Brain microvascular endothelial cell (primary cell): ENCODE results near the gene OTOP1.
"Not testable (repeated sequence)": the region's sequence is repeated elsewhere in the genome, so short reads cannot be mapped to it uniquely, and the experiment has no call there.

ENCODE experiments used
- DNase-seq: peaks from one replicate; pipeline ENCODE4 v3.0.0-alpha.2; 2020
- H3K27ac ChIP-seq: fragments of 250-450 bp; sonication (Bioruptor Pico); 2 replicates; pipeline ENCODE4 v1.5.1; 2020; ENCODE audit warnings: mild to moderate bottlenecking, moderate library complexity
- H3K27me3 ChIP-seq: fragments of 250-450 bp; sonication (Bioruptor Pico); replicated peaks from 2 replicates; pipeline ENCODE4 v1.5.1; 2020; ENCODE audit warnings: mild to moderate bottlenecking
- H3K36me3 ChIP-seq: fragments of 250-450 bp; sonication (Bioruptor Pico); replicated peaks from 2 replicates; pipeline ENCODE4 v1.5.1; 2020; ENCODE audit warnings: mild to moderate bottlenecking
- H3K4me3 ChIP-seq: 2 replicates; pipeline ENCODE4 v1.5.1; 2011; ENCODE audit warnings: low read depth, mild to moderate bottlenecking, control low read depth, low read length, moderate library complexity
- in situ Hi-C: cut with HindIII; loops from 2 replicates; pipeline ENCODE4 v1.10.0; 2017; ENCODE audit warnings: low sequenced_read_pairs, low pct_ligation_motif_present
- TF ChIP-seq, protein P1 (sequence below): IDR thresholded peaks from 2 replicates; pipeline ENCODE4 v1.5.1; 2011; ENCODE audit warnings: low read depth, mild to moderate bottlenecking, moderate library complexity, low read length, control low read depth, inconsistent platforms; ENCODE audit errors: missing control alignments

Gene OTOP1

DNA sequence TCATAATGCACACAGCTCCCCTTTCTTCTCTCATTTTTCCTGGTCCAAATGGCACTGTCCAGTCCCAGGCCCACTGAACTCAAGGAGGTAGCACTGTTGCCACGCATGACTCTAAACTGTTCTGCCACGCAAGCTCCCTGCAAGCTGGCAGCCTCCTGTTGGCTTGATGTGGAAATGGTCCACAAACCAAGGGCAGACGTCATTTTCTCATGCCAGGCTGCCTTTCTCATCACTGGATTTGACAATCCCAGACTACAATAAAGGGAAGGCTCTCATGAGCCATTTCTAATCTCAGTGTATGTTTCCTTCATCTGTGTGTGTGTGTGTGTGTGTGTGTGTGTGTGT, 22.4 kb downstream of the OTOP1 start:
- TF ChIP-seq, protein P1, sequence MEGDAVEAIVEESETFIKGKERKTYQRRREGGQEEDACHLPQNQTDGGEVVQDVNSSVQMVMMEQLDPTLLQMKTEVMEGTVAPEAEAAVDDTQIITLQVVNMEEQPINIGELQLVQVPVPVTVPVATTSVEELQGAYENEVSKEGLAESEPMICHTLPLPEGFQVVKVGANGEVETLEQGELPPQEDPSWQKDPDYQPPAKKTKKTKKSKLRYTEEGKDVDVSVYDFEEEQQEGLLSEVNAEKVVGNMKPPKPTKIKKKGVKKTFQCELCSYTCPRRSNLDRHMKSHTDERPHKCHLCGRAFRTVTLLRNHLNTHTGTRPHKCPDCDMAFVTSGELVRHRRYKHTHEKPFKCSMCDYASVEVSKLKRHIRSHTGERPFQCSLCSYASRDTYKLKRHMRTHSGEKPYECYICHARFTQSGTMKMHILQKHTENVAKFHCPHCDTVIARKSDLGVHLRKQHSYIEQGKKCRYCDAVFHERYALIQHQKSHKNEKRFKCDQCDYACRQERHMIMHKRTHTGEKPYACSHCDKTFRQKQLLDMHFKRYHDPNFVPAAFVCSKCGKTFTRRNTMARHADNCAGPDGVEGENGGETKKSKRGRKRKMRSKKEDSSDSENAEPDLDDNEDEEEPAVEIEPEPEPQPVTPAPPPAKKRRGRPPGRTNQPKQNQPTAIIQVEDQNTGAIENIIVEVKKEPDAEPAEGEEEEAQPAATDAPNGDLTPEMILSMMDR: no peak
- Histone ChIP-seq H3K4me3 (no peak overlapping the region), H3K36me3 (no peaks in the 10 kb centered on the region), H3K27ac (no peak overlapping the region), H3K27me3 (no peaks in the 10 kb centered on the region)
- no peak for DNase-seq
- in situ Hi-C loops: no loop called here

DNA sequence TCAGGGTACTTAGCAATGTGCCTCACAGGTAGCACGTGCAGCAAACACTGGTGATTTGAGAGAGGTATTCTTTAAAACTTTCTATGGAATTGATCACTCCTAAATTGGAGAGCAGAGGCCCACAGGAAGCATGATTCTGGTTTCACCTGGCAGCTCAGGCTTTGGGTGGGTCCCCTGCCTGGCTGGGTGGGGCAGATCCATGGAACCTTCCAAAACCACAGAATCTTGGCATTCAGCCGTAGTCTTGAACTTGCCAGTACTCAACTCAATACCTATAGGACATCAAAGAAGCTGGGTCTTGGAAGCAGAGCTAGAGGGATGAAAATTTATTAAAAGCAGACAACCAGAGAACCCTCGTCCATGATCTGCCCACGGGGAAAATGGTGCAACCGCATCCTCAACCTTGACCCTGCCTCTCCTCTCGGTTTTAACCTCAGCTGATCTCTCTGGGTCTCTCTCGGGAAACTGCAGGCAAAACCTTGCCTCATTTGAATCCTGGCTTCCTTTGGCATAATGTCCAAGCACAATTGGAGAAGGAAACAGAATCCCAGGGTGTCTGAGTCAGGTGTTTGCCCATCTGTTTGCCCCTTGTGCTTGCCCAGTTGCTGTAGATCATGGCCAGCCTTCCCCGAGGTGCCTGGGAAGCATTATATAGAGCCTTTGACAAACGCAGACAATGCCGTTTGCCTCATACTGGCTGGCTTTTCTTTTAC, 22.9 kb downstream of the OTOP1 start:
- TF ChIP-seq, protein P1: no peak
- in situ Hi-C loops: no loop called here
- DNase-seq: no peak
- Histone ChIP-seq H3K27ac (no peak overlapping the region), H3K4me3 (no peak overlapping the region), H3K36me3 (no peaks in the 10 kb centered on the region), H3K27me3 (no peaks in the 10 kb centered on the region)

DNA sequence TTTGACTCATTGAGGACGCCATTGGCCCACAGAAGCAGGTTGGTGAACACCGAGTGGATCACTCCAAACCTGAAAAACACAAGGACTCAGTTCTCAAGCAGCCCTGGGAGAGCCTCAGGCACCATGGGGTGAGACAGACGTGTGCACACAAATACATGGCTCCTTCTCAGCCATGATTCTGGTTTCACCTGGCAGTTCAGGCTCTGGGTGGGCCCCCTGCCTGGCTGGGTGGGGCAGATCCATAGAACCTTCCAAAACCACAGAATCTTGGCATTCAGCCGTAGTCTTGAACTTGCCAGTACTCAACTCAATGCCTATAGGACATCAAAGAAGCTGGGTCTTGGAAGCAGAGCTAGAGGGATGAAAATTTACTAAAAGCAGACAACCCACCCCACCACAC, 24.2 kb downstream of the OTOP1 start:
- H3K27ac ChIP-seq: no peak overlapping the region
- no peak for DNase-seq
- in situ Hi-C loops: no loop called here
- no peaks in the 10 kb centered on the region for H3K36me3 ChIP-seq
- H3K27me3 ChIP-seq: no peaks in the 10 kb centered on the region
- no peak overlapping the region for H3K4me3 ChIP-seq
- TF ChIP-seq, protein P1: no peak

DNA sequence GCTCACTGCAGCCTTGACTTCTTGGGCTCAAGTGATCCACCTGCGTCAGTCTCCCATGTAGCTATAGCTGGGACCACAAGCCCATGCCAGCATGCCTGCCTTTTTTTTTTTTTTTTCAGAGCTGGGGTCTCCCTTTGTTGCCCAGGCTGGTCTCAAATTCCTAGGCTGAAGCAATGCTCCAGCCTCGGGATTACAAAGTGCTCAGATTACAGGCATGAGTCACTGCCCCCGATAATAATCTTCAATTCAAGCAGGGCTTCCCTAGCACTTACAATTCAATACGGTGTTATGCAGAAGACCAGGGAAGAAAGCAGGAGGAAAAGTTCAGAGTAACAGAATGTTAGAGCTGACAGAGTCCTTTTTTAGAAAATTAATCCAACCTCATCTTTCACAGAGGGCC, 26.1 kb downstream of the OTOP1 start:
- TF ChIP-seq, protein P1: no peak
- H3K27me3 ChIP-seq: no peaks in the 10 kb centered on the region
- DNase-seq: no peak
- no peak overlapping the region for H3K4me3 ChIP-seq
- no peak overlapping the region for H3K27ac ChIP-seq
- in situ Hi-C loops: no loop called here
- no peaks in the 10 kb centered on the region for H3K36me3 ChIP-seq

DNA sequence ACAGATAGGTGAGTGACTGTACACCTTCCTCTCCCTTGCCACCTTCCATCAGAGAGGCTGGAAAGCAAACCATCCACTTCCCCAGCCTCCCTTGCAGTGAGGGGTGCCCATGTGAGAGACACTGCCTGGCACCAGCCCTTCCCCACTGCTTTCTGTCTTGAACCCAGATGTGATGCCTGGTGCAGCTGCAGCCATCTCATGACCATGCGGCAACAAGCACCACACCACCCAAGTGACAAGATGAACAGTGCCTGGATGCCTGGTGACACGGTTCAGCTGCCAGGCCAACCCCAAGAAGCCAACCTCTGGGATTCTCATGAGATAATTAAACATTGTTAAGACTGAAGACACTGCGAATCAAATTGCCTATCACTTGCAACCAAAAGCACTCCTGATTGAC, 31.4 kb downstream of the OTOP1 start:
- Histone ChIP-seq H3K27me3 (no peaks in the 10 kb centered on the region), H3K4me3 (no peak overlapping the region), H3K27ac (no peak overlapping the region), H3K36me3 (no peaks in the 10 kb centered on the region)
- in situ Hi-C loops: no loop called here
- TF ChIP-seq, protein P1: no peak
- no peak for DNase-seq

DNA sequence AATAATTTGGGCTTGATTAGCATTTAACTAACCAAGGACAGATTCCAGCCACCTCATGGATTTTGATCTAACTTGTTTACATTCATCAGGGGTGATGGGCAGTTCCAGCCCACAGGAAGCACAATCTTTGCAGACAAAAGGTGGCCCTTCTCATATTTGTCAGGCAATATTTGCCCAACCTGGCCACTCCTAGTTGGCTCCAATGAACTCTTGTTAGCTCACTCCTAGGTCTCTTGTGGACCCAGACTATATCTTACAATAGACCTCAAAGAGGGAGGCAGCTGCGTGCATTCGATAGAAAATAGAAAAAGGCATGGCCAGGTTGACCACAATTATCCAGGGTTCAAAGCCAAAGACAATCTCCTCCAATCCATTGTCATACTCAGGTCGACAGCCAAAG, 38.2 kb downstream of the OTOP1 start:
- in situ Hi-C loops, H3K36me3 ChIP-seq: not testable (repeated sequence)

More for the DNA sequence above, 38.2 kb downstream of the OTOP1 start:
- H3K27me3 ChIP-seq, H3K27ac ChIP-seq, H3K4me3 ChIP-seq, DNase-seq: not testable (repeated sequence)
